ENCODE results near the gene SPDYE3. TPM values are rescaled to one million over a fixed set of nuclear protein-coding genes. Genes with fewer than 3 reads are reported as not detected.
"Not testable (repeated sequence)": the region's sequence is repeated elsewhere in the genome, so short reads cannot be mapped to it uniquely, and the experiment has no call there.

Gene SPDYE3
- total RNA-seq, 2 donors from 2014 or later = 0.91 TPM; not detected in 1

DNA sequence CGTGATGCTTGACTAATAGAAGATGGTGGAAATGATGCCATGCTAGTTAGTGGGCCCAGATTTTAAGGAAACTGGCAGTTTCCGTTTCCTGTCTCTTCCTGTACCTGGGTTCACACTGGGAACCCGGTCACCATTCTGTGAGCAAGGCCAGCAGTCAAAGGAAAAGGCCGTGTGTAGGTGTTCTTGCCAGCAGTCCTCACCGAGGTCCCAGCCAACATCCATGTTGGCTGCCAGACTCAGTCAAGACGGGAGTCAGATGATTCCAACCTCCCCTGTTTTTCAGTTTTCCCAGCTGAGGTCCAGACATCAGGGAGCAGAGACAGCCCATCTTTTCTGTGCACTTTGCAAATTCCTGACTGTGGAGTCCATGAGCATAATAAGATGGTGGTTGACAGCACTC, 35.3 kb downstream of the SPDYE3 start:
- H3K4me1 ChIP-seq (replicated peaks) = peaks cover 3% of the 10 kb centered on the region
- no peak overlapping the region for H3K4me3 ChIP-seq
- peaks cover 0 to 7% of the 10 kb centered on the region in 2 donors for H3K36me3 ChIP-seq
- H3K27me3 ChIP-seq (replicated peaks; ENCODE audit: insufficient read depth) = no peaks in the 10 kb centered on the region
- intact Hi-C loops (cut with DNase I) = loop anchor here (10.0 kb wide), 1 partner anchor 218 kb away; the partner anchor contains the start of gene MBLAC1
- WGBS = 68% methylated on average over 6 of the region's 6 CpGs
- no peaks in the 10 kb centered on the region for H3K9me3 ChIP-seq
- H3K27ac ChIP-seq = no peak overlapping the region
- no peak for DNase-seq (ENCODE audit: low spot score)
- TF ChIP-seq POLR2AphosphoS5 (IDR thresholded peaks at IDR 0.05) (no peak), POLR2A (IDR thresholded peaks at IDR 0.05) (no peak)
- TF ChIP-seq, protein P1, sequence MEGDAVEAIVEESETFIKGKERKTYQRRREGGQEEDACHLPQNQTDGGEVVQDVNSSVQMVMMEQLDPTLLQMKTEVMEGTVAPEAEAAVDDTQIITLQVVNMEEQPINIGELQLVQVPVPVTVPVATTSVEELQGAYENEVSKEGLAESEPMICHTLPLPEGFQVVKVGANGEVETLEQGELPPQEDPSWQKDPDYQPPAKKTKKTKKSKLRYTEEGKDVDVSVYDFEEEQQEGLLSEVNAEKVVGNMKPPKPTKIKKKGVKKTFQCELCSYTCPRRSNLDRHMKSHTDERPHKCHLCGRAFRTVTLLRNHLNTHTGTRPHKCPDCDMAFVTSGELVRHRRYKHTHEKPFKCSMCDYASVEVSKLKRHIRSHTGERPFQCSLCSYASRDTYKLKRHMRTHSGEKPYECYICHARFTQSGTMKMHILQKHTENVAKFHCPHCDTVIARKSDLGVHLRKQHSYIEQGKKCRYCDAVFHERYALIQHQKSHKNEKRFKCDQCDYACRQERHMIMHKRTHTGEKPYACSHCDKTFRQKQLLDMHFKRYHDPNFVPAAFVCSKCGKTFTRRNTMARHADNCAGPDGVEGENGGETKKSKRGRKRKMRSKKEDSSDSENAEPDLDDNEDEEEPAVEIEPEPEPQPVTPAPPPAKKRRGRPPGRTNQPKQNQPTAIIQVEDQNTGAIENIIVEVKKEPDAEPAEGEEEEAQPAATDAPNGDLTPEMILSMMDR (IDR thresholded peaks at IDR 0.05) = no peak

DNA sequence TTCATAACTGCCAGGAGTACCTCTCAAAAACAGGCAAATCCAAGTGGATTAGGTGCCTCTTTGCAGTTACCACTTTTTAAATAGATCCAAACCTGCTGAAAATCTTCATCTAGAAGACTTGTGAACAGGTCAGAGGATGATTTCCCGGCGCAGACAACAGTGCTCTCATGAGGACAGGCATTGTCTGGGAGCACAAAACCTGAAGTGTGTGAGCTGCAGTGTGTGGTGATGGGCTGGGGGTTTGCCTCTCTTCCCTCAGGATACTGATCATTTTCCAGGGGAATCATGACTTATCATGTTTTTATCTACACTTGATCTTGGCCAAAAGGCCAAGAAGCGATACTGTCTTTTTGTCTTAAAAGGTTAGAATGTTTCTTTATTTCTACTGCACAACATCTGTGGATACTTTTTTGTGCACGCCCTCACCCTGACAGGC, 36.6 kb downstream of the SPDYE3 start:
- intact Hi-C loops (cut with DNase I) = loop anchor here (10.0 kb wide), 1 partner anchor 219 kb away; the partner anchor contains the start of gene MBLAC1
- H3K36me3 ChIP-seq; H3K4me3 ChIP-seq; H3K27ac ChIP-seq; H3K9me3 ChIP-seq; H3K27me3 ChIP-seq (replicated peaks; ENCODE audit: insufficient read depth); H3K4me1 ChIP-seq (replicated peaks); DNase-seq (ENCODE audit: low spot score): not testable (repeated sequence)
- 82% methylated on average over 3 of the region's 4 CpGs for WGBS

DNA sequence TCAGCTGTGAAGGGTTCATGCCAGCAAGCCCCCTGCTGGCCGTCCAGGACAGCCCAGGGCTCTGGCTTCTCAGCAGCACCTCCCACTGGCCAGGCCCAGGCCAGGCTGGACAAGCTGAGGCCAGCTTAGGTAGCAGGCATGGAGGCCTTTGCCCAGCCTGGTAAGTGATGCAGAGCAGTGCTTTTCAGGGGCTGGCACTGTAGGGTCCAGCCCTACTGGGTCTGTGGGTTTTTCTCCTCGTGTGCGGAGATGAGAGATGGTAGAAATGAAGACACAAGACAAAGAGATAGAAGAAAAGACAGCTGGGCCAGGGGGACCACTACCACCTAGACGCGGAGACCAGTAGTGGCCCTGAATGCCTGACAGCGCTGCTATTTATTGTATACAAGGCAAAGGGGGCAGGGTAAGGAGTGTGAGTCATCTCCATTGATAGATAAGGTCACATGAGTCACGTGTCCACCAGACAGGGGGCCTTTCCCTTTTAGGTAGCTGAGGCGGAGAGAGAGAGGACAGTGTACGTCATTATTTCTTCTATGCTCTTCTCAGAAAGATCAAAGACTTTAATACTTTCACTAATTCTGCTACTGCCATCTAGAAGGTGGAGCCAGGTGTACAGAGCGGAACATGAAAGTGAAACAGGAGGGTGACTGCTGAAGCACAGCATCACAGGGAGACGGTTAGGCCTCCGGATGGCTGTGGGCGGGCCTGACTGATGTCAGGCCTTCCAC, 37.2 kb downstream of the SPDYE3 start:
- H3K4me3 ChIP-seq; H3K4me1 ChIP-seq (replicated peaks); H3K36me3 ChIP-seq; DNase-seq (ENCODE audit: low spot score); H3K9me3 ChIP-seq; H3K27me3 ChIP-seq (replicated peaks; ENCODE audit: insufficient read depth): not testable (repeated sequence)
- peak overlapping the region; percentile 10 to 19 for H3K27ac ChIP-seq
- intact Hi-C loops (cut with DNase I) = loop anchor here (10.0 kb wide), 1 partner anchor 220 kb away; the partner anchor contains the start of gene MBLAC1
- WGBS = 78% methylated on average over 9 of the region's 13 CpGs

DNA sequence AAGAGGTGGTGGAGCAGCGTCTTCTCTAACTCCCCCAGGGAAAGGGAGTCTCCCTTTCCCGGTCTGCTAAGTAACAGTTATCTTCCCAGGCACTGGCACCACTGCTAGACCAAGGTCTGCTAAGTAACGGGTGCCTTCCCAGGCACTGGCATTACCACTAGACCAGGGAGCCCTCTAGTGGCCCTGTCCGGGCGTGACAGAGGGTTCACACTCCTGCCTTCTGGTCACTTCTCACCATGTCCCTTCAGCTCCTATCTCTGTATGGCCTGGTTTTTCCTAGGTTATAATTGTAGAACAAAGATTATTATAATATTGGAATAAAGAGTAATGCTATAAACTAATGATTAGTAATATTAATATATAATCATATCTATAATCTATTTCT, 37.8 kb downstream of the SPDYE3 start:
- DNase-seq (ENCODE audit: low spot score) = peak; percentile 57
- H3K36me3 ChIP-seq; H3K27ac ChIP-seq; H3K9me3 ChIP-seq; H3K4me3 ChIP-seq; H3K4me1 ChIP-seq (replicated peaks); H3K27me3 ChIP-seq (replicated peaks; ENCODE audit: insufficient read depth): not testable (repeated sequence)
- TF ChIP-seq, protein P1 (IDR thresholded peaks at IDR 0.05) = peak in 2 of 4 experiments; percentile 45
- WGBS = 0% methylated on average over 3 of the region's 5 CpGs
- intact Hi-C loops (cut with DNase I) = loop anchor here (10.0 kb wide), 1 partner anchor 220 kb away; the partner anchor contains the start of gene MBLAC1

DNA sequence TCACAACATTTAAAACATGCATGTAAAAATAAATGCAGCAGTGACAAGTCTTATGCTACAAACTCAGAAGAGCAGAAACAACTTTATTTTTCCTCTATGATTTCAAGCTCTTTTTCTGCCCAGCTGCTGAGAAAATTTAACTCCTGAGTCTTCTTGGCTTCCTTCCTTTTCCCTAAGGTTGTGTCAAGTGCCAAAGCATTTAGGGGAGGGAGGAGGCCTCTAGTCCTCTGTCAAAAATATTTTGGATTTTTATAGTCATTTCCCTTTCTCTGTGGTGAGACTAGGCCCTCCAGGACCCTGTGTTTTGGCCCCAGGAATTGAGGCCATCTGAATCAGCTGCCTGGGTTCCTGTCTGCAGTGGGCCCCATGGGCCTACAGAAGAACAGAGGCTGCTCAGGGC, 39.4 kb downstream of the SPDYE3 start:
- intact Hi-C loops (cut with DNase I) = loop anchor here (10.0 kb wide), 1 partner anchor 222 kb away; the partner anchor contains the start of gene MBLAC1
- Histone ChIP-seq H3K9me3 (no peaks in the 10 kb centered on the region), H3K27ac (peak overlapping the region in 1 of 2 donors; percentile 22), H3K4me3 (no peak overlapping the region), H3K4me1 (replicated peaks) (peaks cover 7% of the 10 kb centered on the region), H3K27me3 (replicated peaks; ENCODE audit: insufficient read depth) (no peaks in the 10 kb centered on the region), H3K36me3 (peaks cover 0 to 7% of the 10 kb centered on the region in 2 donors)
- DNase-seq (ENCODE audit: low spot score) = no peak
- TF ChIP-seq, protein P1 (IDR thresholded peaks at IDR 0.05) = no peak
- no peak for TF ChIP-seq POLR2AphosphoS5 (IDR thresholded peaks at IDR 0.05)
- no peak for TF ChIP-seq POLR2A (IDR thresholded peaks at IDR 0.05)

DNA sequence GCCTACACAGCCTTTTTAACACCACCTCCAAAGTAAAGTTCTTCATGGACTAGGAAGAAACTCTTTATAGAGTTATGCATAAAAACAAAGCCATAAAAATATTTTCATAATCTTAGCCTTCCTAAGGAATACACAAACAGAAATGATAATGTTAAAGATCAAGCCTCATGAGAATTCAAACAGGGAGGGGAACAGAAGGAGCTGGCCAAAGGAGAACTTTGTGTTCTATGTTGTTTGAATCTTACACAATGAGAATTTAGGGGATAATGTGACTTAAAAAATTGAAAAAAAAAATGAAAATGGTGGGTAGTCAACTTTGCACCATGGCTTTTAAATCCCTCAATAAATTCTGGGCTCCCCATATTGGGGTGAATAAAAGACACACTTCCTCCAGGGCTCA, 41.3 kb downstream of the SPDYE3 start:
- intact Hi-C loops (cut with DNase I) = loop anchor here (10.0 kb wide), 1 partner anchor 224 kb away; the partner anchor contains the start of gene MBLAC1
- Histone ChIP-seq H3K27ac (peak overlapping the region in 1 of 2 donors; percentile 67), H3K27me3 (replicated peaks; ENCODE audit: insufficient read depth) (no peaks in the 10 kb centered on the region), H3K9me3 (no peaks in the 10 kb centered on the region), H3K4me1 (replicated peaks) (peaks cover 7% of the 10 kb centered on the region), H3K4me3 (no peak overlapping the region), H3K36me3 (peaks cover 0 to 7% of the 10 kb centered on the region in 2 donors)
- peak; percentile 20 for TF ChIP-seq POLR2AphosphoS5 (IDR thresholded peaks at IDR 0.05)
- TF ChIP-seq, protein P1 (IDR thresholded peaks at IDR 0.05) = no peak
- no peak for DNase-seq (ENCODE audit: low spot score)

Data from prostate gland (tissue), 2 donors.